Parathyroid adenoma (tissue), 2 donors: ENCODE data around the gene LIPH.

Experiments
- H2AFZ ChIP-seq: fragments of 300-600 bp; sonication (generic); one replicate; pipeline ENCODE4 v1.7.0; 2017; ENCODE audit warnings: antibody characterized with exemption, mild to moderate bottlenecking
- H3K27ac ChIP-seq: fragments of 300-600 bp; sonication (generic); one replicate; pipeline ENCODE4 v1.7.0; 2017
- H3K27me3 ChIP-seq: fragments of 300-600 bp; sonication (generic); one replicate; pipeline ENCODE4 v1.7.0; 2017; ENCODE audit warnings: low read length; ENCODE audit not compliant: control insufficient read depth, insufficient read depth
- H3K36me3 ChIP-seq: fragments of 300-600 bp; sonication (generic); one replicate; pipeline ENCODE4 v1.7.0; 2017; ENCODE audit warnings: low read length; ENCODE audit not compliant: control insufficient read depth, insufficient read depth
- H3K4me1 ChIP-seq: fragments of 300-600 bp; sonication (generic); one replicate; pipeline ENCODE4 v1.7.0; 2017; ENCODE audit warnings: control low read depth
- H3K4me2 ChIP-seq: fragments of 300-600 bp; sonication (generic); one replicate; pipeline ENCODE4 v1.7.0; 2017; ENCODE audit warnings: low read length
- H3K4me3 ChIP-seq: fragments of 300-600 bp; sonication (generic); one replicate; pipeline ENCODE4 v1.7.0; 2017; ENCODE audit warnings: low read depth, low read length
- H3K79me2 ChIP-seq: fragments of 300-600 bp; sonication (generic); one replicate; pipeline ENCODE4 v1.7.0; 2017; ENCODE audit warnings: control low read depth
- H3K9ac ChIP-seq: fragments of 300-600 bp; sonication (generic); one replicate; pipeline ENCODE4 v1.7.0; 2017; ENCODE audit warnings: mild to moderate bottlenecking
- H3K9me3 ChIP-seq: fragments of 300-600 bp; sonication (generic); one replicate; pipeline ENCODE4 v1.7.0; 2017; ENCODE audit warnings: low read length; ENCODE audit not compliant: control insufficient read depth
- CTCF ChIP-seq: fragments of 300-600 bp; sonication (generic); IDR thresholded peaks from one replicate; pipeline ENCODE4 v1.7.0; 2017; ENCODE audit warnings: antibody characterized with exemption, mild to moderate bottlenecking
- donor health status: primary hyperparathyroidism.

Gene LIPH

DNA sequence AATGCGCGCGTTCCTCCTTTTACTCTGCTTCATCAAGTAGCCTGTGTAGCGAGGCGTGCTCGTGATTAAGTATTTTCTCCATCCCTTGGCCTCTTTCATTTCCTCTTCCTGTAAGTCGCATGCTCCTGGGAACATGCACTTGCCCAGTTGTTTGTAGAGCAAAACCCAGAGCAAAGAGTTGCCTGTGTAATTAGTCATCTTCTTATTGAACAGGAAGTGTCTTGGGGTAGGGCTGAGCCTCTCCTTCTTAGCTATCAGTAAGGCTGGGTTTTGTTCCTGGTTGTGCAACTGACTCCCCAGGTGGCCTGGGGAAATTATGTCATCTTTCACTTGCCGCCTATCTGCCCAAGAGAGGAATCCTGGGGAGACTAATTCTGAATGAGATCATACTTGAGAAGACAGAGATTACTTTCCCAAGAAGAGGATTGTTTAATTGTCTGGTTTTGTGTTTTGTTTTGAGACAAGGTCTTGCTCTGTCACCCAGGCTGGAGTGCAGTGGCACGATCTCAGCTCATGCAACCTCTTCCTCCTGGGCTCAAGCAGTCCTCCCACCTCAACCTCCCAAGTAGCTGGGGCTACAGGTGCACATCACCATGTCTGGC, 14.9 kb downstream of the LIPH start:
- no peak overlapping the region for H3K9ac ChIP-seq
- no peaks in the 10 kb centered on the region for H3K9me3 ChIP-seq
- no peak for TF ChIP-seq CTCF
- no peak overlapping the region for H3K4me3 ChIP-seq
- H3K27ac ChIP-seq: no peak overlapping the region
- H3K36me3 ChIP-seq: no peaks in the 10 kb centered on the region
- no peaks in the 10 kb centered on the region for H3K4me1 ChIP-seq
- H3K4me2 ChIP-seq: no peak overlapping the region
- H3K27me3 ChIP-seq: no peaks in the 10 kb centered on the region
- no peaks in the 10 kb centered on the region for H3K79me2 ChIP-seq
- no peak overlapping the region for H2AFZ ChIP-seq

- H3K36me3 ChIP-seq: no peaks in the 10 kb centered on the region
- H3K79me2 ChIP-seq: no peaks in the 10 kb centered on the region
- no peak overlapping the region for H3K9ac ChIP-seq
Measured at GRCh38 chr3:185534511-185534910, 17.9 kb downstream of the LIPH start.

DNA sequence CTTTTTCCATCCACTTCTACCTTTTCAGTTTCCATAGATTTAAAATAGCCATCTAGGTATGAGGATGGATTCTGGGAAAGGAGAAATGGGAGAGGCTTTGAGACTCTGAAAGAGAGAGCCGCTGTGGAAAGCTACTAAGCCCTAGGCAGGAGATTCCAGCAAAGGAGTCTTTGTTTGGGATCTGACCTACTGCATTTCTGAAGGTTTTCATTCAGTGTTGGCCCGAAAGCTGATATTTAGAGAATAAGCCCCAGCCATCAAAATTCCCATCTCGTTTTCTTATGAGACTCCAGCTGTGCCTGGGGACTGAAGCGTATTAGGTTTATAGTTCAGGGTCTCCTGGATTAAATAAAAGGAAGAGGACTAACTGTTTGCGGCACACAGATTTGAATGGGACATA, 19.5 kb downstream of the LIPH start:
- H2AFZ ChIP-seq: no peak overlapping the region
- no peaks in the 10 kb centered on the region for H3K27me3 ChIP-seq
- TF ChIP-seq CTCF: no peak
- no peak overlapping the region for H3K4me3 ChIP-seq
- H3K9me3 ChIP-seq: no peaks in the 10 kb centered on the region
- H3K4me2 ChIP-seq: no peak overlapping the region
- no peaks in the 10 kb centered on the region for H3K4me1 ChIP-seq
- H3K36me3 ChIP-seq: no peaks in the 10 kb centered on the region
- no peaks in the 10 kb centered on the region for H3K79me2 ChIP-seq
- no peak overlapping the region for H3K27ac ChIP-seq
- no peak overlapping the region for H3K9ac ChIP-seq

More at GRCh38 chr3:185534511-185534910, 17.9 kb downstream of the LIPH start:
- Histone ChIP-seq H3K27ac (no peak overlapping the region), H3K4me1 (no peaks in the 10 kb centered on the region), H3K4me2 (no peak overlapping the region), H3K4me3 (no peak overlapping the region), H3K9me3 (no peaks in the 10 kb centered on the region), H2AFZ (no peak overlapping the region), H3K27me3 (no peaks in the 10 kb centered on the region)
- TF ChIP-seq CTCF: no peak

DNA sequence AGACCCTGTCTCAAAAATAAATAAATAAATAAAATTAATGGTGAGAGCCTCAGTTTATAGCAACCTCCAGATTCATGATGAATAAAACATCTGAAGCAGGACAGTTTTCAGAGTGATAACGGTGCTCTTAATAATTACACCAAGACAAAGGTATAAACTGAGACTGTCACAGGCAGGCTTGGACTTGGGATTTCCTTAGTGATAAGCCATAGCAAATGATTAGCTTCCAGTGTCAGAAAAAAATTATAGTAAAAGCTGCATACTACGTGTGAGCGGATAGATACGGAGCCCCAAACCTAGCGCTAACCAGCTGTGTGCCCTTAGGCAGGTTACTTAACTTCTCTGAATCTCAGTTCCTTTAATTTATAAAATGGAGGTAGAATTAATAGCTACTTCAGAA, 21.5 kb downstream of the LIPH start:
- H3K4me3 ChIP-seq: no peak overlapping the region
- H3K9me3 ChIP-seq: no peaks in the 10 kb centered on the region
- no peaks in the 10 kb centered on the region for H3K79me2 ChIP-seq
- H3K27ac ChIP-seq: no peak overlapping the region
- H3K4me2 ChIP-seq: no peak overlapping the region
- H2AFZ ChIP-seq: no peak overlapping the region
- H3K27me3 ChIP-seq: no peaks in the 10 kb centered on the region
- H3K4me1 ChIP-seq: no peaks in the 10 kb centered on the region
- no peaks in the 10 kb centered on the region for H3K36me3 ChIP-seq
- TF ChIP-seq CTCF: no peak
- H3K9ac ChIP-seq: no peak overlapping the region

- H3K4me2 ChIP-seq: no peak overlapping the region
- no peak overlapping the region for H2AFZ ChIP-seq
- H3K4me3 ChIP-seq: no peak overlapping the region
- H3K9me3 ChIP-seq: no peaks in the 10 kb centered on the region
- no peak overlapping the region for H3K9ac ChIP-seq
- no peaks in the 10 kb centered on the region for H3K27me3 ChIP-seq
- H3K36me3 ChIP-seq: no peaks in the 10 kb centered on the region
- no peak for TF ChIP-seq CTCF
- no peak overlapping the region for H3K27ac ChIP-seq
- no peaks in the 10 kb centered on the region for H3K79me2 ChIP-seq
- H3K4me1 ChIP-seq: no peaks in the 10 kb centered on the region
Measured at GRCh38 chr3:185528532-185528931, 23.9 kb downstream of the LIPH start.
